H9 (cell line): Measurements from ENCODE around the gene TOMM22. TPM values are rescaled to one million over a fixed set of nuclear protein-coding genes. Genes with fewer than 3 reads are reported as not detected.

ENCODE experiments used
- DNase-seq: peaks from one replicate; pipeline ENCODE4 v3.0.0-alpha.2; 2017
- H2AFZ ChIP-seq: one replicate; pipeline ENCODE4 v1.6.1; 2013; ENCODE audit warnings: mild to moderate bottlenecking, low read length, control low read depth, moderate library complexity
- H2AK5ac ChIP-seq: 2 replicates; pipeline ENCODE4 v1.6.1; 2013; ENCODE audit warnings: low read length, control low read depth, mixed read lengths; ENCODE audit not compliant: insufficient read length
- H2BK120ac ChIP-seq: one replicate; pipeline ENCODE4 v1.6.1; 2013; ENCODE audit warnings: low read depth, mild to moderate bottlenecking, low read length, control low read depth, inconsistent platforms; ENCODE audit not compliant: poor library complexity, severe bottlenecking
- H2BK12ac ChIP-seq: 2 replicates; pipeline ENCODE4 v1.6.1; 2013; ENCODE audit warnings: low read length, control low read depth, mixed read lengths, low read depth; ENCODE audit not compliant: insufficient read length
- H2BK15ac ChIP-seq: 2 replicates; pipeline ENCODE4 v1.6.1; 2013; ENCODE audit warnings: low read depth, low read length, control low read depth
- H2BK20ac ChIP-seq: one replicate; pipeline ENCODE4 v1.6.1; 2013; ENCODE audit warnings: low read depth, mild to moderate bottlenecking, low read length, control low read depth, inconsistent platforms; ENCODE audit not compliant: poor library complexity, severe bottlenecking
- H2BK5ac ChIP-seq: 2 replicates; pipeline ENCODE4 v1.6.1; 2013; ENCODE audit warnings: low read length, control low read depth, mixed read lengths; ENCODE audit not compliant: insufficient read length
- H3K14ac ChIP-seq: 2 replicates; pipeline ENCODE4 v1.6.1; 2013; ENCODE audit warnings: low read length, control low read depth; ENCODE audit not compliant: insufficient read depth
- H3K18ac ChIP-seq: 2 replicates; pipeline ENCODE4 v1.6.1; 2013; ENCODE audit warnings: low read depth, mild to moderate bottlenecking, mixed read lengths, low read length, control low read depth; ENCODE audit not compliant: insufficient read length
- H3K23ac ChIP-seq: 2 replicates; pipeline ENCODE4 v1.6.1; 2013; ENCODE audit warnings: low read length, control low read depth, mixed read lengths, low read depth; ENCODE audit not compliant: insufficient read length
- H3K23me2 ChIP-seq: 2 replicates; pipeline ENCODE4 v1.6.1; 2013; ENCODE audit warnings: low read depth, mild to moderate bottlenecking, mixed read lengths, low read length, control low read depth; ENCODE audit not compliant: insufficient read length, poor library complexity, severe bottlenecking
- H3K27ac ChIP-seq: 2 replicates; pipeline ENCODE4 v1.5.1; 2013; ENCODE audit warnings: low read length, control low read depth, mixed read lengths, low read depth; ENCODE audit not compliant: insufficient read length
- H3K27me3 ChIP-seq: 2 replicates; pipeline ENCODE4 v1.6.1; 2013; ENCODE audit warnings: low read length, control low read depth, inconsistent platforms; ENCODE audit not compliant: insufficient read depth
- H3K4ac ChIP-seq: 2 replicates; pipeline ENCODE4 v1.6.1; 2013; ENCODE audit warnings: low read depth, mild to moderate bottlenecking, control low read depth, inconsistent platforms, low read length, moderate library complexity
- H3K4me1 ChIP-seq: 2 replicates; pipeline ENCODE4 v1.6.1; 2013; ENCODE audit warnings: low read length, control low read depth, inconsistent platforms; ENCODE audit not compliant: insufficient read depth
- H3K4me2 ChIP-seq: 2 replicates; pipeline ENCODE4 v1.6.1; 2013; ENCODE audit warnings: low read length, control low read depth, mixed read lengths; ENCODE audit not compliant: insufficient read length, insufficient read depth
- H3K56ac ChIP-seq: 2 replicates; pipeline ENCODE4 v1.6.1; 2013; ENCODE audit warnings: low read depth, mild to moderate bottlenecking, mixed read lengths, low read length, control low read depth; ENCODE audit not compliant: insufficient read length
- H3K79me1 ChIP-seq: 2 replicates; pipeline ENCODE4 v1.6.1; 2013; ENCODE audit warnings: low read depth, mild to moderate bottlenecking, moderate library complexity, low read length, control low read depth, inconsistent platforms; ENCODE audit not compliant: insufficient read depth, poor library complexity, severe bottlenecking
- H3K79me2 ChIP-seq: 2 replicates; pipeline ENCODE4 v1.6.1; 2013; ENCODE audit warnings: low read length, control low read depth, inconsistent platforms; ENCODE audit not compliant: insufficient read depth
- H3K9ac ChIP-seq: 2 replicates; pipeline ENCODE4 v1.6.1; 2013; ENCODE audit warnings: low read length, control low read depth, mixed read lengths; ENCODE audit not compliant: insufficient read length; ENCODE audit errors: extremely low read depth
- H3K9me3 ChIP-seq: one replicate; pipeline ENCODE4 v1.6.1; 2013; ENCODE audit warnings: low read depth, low read length, inconsistent platforms; ENCODE audit not compliant: control insufficient read depth
- H3T11ph ChIP-seq: one replicate; pipeline ENCODE4 v1.6.1; 2013; ENCODE audit warnings: mild to moderate bottlenecking, low read length, control low read depth, inconsistent platforms
- H4K20me1 ChIP-seq: one replicate; pipeline ENCODE4 v1.6.1; 2013; ENCODE audit not compliant: control insufficient read depth, insufficient read length, insufficient read depth
- H4K5ac ChIP-seq: 2 replicates; pipeline ENCODE4 v1.6.1; 2013; ENCODE audit warnings: low read depth, mild to moderate bottlenecking, mixed read lengths, low read length, control low read depth; ENCODE audit not compliant: insufficient read length
- H4K8ac ChIP-seq: replicated peaks from 2 replicates; pipeline ENCODE4 v1.6.1; 2013; ENCODE audit warnings: low read length, control low read depth, mixed read lengths, low read depth; ENCODE audit not compliant: insufficient read length
- H4K91ac ChIP-seq: 2 replicates; pipeline ENCODE4 v1.6.1; 2013; ENCODE audit warnings: low read depth, mild to moderate bottlenecking, moderate library complexity, mixed read lengths, low read length, control low read depth; ENCODE audit not compliant: insufficient read length
- H3K27ac Mint-ChIP-seq, 3 experiments: 2 replicates in 2 of 3; 3 replicates in 1 of 3; pipeline ENCODE4 v1.8.0; 2020 to 2021; ENCODE audit warnings: mixed read lengths in 3 of 3, mild to moderate bottlenecking in 1 of 3, moderate library complexity in 1 of 3
- H3K27me3 Mint-ChIP-seq: 2 replicates; pipeline ENCODE4 v1.8.0; 2021; ENCODE audit warnings: low read depth, mild to moderate bottlenecking, moderate library complexity, mixed read lengths
- H3K36me3 Mint-ChIP-seq, 3 experiments: 2 replicates in 2 of 3; 3 replicates in 1 of 3; pipeline ENCODE4 v1.8.0; 2020 to 2021; ENCODE audit warnings: low read depth in 3 of 3, mixed read lengths in 3 of 3; ENCODE audit not compliant: insufficient read depth in 1 of 3
- H3K4me1 Mint-ChIP-seq, 2 experiments: 2 replicates each; pipeline ENCODE4 v1.8.0; 2020; ENCODE audit warnings: mixed read lengths in 2 of 2
- H3K4me3 Mint-ChIP-seq, 2 experiments: 2 replicates in 1 of 2; 3 replicates in 1 of 2; pipeline ENCODE4 v1.8.0; 2020 to 2021; ENCODE audit warnings: mild to moderate bottlenecking in 2 of 2, mixed read lengths in 2 of 2, moderate library complexity in 1 of 2
- H3K9me3 Mint-ChIP-seq, 2 experiments: 2 replicates in 1 of 2; 3 replicates in 1 of 2; pipeline ENCODE4 v1.8.0; 2020; ENCODE audit warnings: mild to moderate bottlenecking in 2 of 2, mixed read lengths in 2 of 2, moderate library complexity in 1 of 2
- WGBS: extraction: QIAGEN DNeasy Blood & Tissue Kit; methylation state at CpG from one replicate; pipeline ENCODE4 v1.1.7; 2013; ENCODE audit warnings: missing lambda C conversion rate, low lambda C conversion rate, mixed read lengths; ENCODE audit not compliant: insufficient read length; ENCODE audit errors: extremely low coverage; 5-methylcytosine and 5-hydroxymethylcytosine counted together
- total RNA-seq: library from RNA; stranded (reverse); gene quantifications from 2 replicates; pipeline ENCODE4 v1.2.1, GENCODE V29; 2021
- TF ChIP-seq, protein P1 (sequence below): fragments of 200-600 bp; sonication (generic); conservative IDR thresholded peaks from 3 replicates; pipeline ENCODE4 v1.8.0; 2021; ENCODE audit warnings: antibody characterized with exemption, mild to moderate bottlenecking

The TOMM22 gene
- total RNA-seq, 1 experiment from 2014 or later = 128 TPM

DNA sequence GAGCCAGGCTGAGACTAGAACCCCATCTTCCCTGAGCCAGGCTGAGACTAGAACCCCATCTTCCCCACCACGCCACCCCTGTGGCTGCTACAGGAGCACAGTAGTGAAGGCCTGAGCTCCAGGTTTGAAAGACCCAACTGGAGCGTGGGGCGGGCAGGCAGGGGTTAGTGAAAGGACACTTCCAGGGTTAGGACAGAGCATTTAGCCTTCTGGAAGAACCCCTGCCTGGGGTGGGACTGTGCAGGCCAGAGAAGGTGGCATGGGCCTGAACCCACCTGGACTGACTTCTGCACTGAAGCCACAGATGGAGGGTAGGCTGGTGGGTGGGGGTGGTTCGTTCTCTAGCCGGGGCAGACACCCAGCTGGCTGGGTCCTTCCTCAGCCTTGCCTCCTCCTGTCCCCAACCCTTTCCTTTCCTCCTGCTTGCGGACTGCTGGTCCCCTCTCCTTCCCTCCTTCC is 50.0 kb downstream of the TOMM22 start:
- no peaks in the 10 kb centered on the region for H3K4me1 ChIP-seq
- no peak overlapping the region for H4K8ac ChIP-seq
- H3T11ph ChIP-seq = no peak overlapping the region
- no peak overlapping the region for H2BK5ac ChIP-seq
- no peak overlapping the region for H4K5ac ChIP-seq
- H3K79me1 ChIP-seq = no peaks in the 10 kb centered on the region
- WGBS = no CpG with 5 or more reads among the region's 6 CpGs
- H4K20me1 ChIP-seq = no peaks in the 10 kb centered on the region
- H3K4me2 ChIP-seq = no peak overlapping the region
- H2BK20ac ChIP-seq = no peak overlapping the region
- no peaks in the 10 kb centered on the region for H3K27me3 ChIP-seq
- H3K36me3 Mint-ChIP-seq = peaks cover 29 to 88% (median 63%) of the 10 kb centered on the region in 3 experiments; a peak in 6 of 7 replicates
- H2BK120ac ChIP-seq = no peak overlapping the region
- no peak overlapping the region for H3K4ac ChIP-seq
- H3K4me3 Mint-ChIP-seq = no peak overlapping the region
- H3K27ac Mint-ChIP-seq = no peak overlapping the region
- H3K56ac ChIP-seq = no peak overlapping the region
- H3K27me3 Mint-ChIP-seq = no peaks in the 10 kb centered on the region
- no peaks in the 10 kb centered on the region for H3K23me2 ChIP-seq
- no peak overlapping the region for H2BK12ac ChIP-seq
- H3K9me3 Mint-ChIP-seq = no peaks in the 10 kb centered on the region
- no peak overlapping the region for H3K23ac ChIP-seq
- H3K27ac ChIP-seq = no peak overlapping the region
- no peak for DNase-seq
- H4K91ac ChIP-seq = no peak overlapping the region
- H3K4me1 Mint-ChIP-seq = 0 out of 4 replicates have a peak, but pooled peaks cover 0 to 3% of the 10 kb centered on the region in 2 experiments
- no peak overlapping the region for H3K9ac ChIP-seq
- H3K9me3 ChIP-seq = no peaks in the 10 kb centered on the region
- H3K18ac ChIP-seq = no peak overlapping the region
- no peak overlapping the region for H2BK15ac ChIP-seq
- no peak overlapping the region for H2AFZ ChIP-seq
- TF ChIP-seq, protein P1, sequence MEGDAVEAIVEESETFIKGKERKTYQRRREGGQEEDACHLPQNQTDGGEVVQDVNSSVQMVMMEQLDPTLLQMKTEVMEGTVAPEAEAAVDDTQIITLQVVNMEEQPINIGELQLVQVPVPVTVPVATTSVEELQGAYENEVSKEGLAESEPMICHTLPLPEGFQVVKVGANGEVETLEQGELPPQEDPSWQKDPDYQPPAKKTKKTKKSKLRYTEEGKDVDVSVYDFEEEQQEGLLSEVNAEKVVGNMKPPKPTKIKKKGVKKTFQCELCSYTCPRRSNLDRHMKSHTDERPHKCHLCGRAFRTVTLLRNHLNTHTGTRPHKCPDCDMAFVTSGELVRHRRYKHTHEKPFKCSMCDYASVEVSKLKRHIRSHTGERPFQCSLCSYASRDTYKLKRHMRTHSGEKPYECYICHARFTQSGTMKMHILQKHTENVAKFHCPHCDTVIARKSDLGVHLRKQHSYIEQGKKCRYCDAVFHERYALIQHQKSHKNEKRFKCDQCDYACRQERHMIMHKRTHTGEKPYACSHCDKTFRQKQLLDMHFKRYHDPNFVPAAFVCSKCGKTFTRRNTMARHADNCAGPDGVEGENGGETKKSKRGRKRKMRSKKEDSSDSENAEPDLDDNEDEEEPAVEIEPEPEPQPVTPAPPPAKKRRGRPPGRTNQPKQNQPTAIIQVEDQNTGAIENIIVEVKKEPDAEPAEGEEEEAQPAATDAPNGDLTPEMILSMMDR = no peak
- no peaks in the 10 kb centered on the region for H3K79me2 ChIP-seq
- H3K14ac ChIP-seq = no peak overlapping the region
- H2AK5ac ChIP-seq = no peak overlapping the region
